ENCODE data around the gene MYBPC3. TPM values are rescaled to one million over a fixed set of nuclear protein-coding genes. Genes with fewer than 3 reads are reported as not detected.
A peak's percentile ranks its signal among the peaks of the same experiment; 100 is the strongest.

The MYBPC3 gene
- polyA plus RNA-seq, 3 donors = 0.03 to 7.8 TPM; not detected in 1

DNA sequence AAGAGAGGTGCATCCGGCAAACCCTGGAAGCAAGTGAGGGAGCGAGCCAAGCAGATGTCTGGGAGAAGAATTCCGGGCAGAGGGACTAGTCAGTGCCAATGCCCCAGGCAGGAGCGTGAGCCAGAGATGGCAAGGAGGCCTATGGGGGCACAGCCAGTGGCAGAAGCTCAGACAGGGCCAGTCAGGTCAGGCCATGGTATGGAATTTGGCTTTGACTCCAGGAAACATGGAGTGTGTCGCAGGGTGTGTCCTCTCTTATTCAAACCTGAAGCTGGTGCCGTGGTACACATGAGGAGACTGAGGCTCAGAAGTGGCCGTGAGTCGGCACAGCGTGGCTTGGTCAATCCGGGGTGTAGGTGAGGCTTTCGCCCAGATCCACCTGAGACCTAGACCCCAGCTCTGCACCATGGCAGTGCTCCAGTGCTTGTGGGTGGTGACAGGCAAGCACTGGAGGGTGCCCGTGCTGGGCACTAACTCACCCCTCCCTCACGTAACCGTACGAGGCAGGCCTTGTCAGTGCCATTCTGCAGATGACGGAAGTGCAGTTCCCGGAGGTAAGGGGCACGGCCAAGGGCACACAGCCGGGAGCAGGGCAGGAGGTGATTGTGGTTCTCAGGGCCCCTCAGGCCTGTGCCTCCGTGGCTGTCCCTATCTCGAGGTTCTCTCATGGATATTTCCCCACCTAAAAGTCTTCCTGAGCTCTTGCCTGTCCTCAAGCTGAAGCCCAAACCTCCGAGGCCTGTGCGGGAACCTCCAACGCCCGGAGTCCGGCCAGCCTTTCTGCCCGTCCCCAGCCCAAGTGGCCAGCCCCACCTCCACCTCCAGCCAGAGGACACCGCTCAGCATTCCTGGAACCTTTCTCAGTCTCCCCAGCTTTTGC, 36.4 kb upstream of the MYBPC3 start:
- Mint-ChIP-seq H3K9me3 (peaks cover 0 to 2% (median 0%) of the 10 kb centered on the region in 7 donors), H3K27me3 (ENCODE audit: low read depth in 3 of 3) (peaks cover 0 to 3% (median 0%) of the 10 kb centered on the region in 3 donors), H3K4me3 (peak overlapping the region; percentile 72 to 88), H3K36me3 (peaks cover 20 to 72% of the 10 kb centered on the region in 2 donors), H3K4me1 (peaks cover 72% of the 10 kb centered on the region), H3K27ac (peak overlapping the region; percentile 99 to 100 (median 100))
- H3K9ac ChIP-seq (ENCODE audit: insufficient read depth, low read length, poor library complexity, severe bottlenecking) = peak overlapping the region; percentile 99
- H3K4me1 ChIP-seq (ENCODE audit: control insufficient read depth in 1 of 2, insufficient read depth in 2 of 2, low read length in 2 of 2) = peaks cover 76 to 83% of the 10 kb centered on the region in 2 donors
- intact Hi-C loops (cut with micrococcal nuclease) = no loop called here
- peak overlapping the region in 2 of 3 experiments; percentile 12 to 50 for H3K4me3 ChIP-seq (replicated peaks in 1 of 3; ENCODE audit: low read depth in 2 of 3, low read length in 3 of 3)
- no peak overlapping the region for H2AFZ ChIP-seq (ENCODE audit: insufficient read depth, low read depth, low read length, poor library complexity, severe bottlenecking)
- peak in 2 of 3 donors; percentile 57 to 59 for DNase-seq
- H3K79me2 ChIP-seq (ENCODE audit: insufficient read depth, low read length) = peaks cover 91% of the 10 kb centered on the region
- peak overlapping the region; percentile 79 for H3K4me2 ChIP-seq (replicated peaks; ENCODE audit: extremely low read depth, low read length, poor library complexity, severe bottlenecking)
- H3K27ac ChIP-seq (ENCODE audit: low read depth in 1 of 2, low read length in 2 of 2) = peak overlapping the region; percentile 98 to 100
- no peaks in the 10 kb centered on the region for H3K9me3 ChIP-seq (replicated peaks in 1 of 2; ENCODE audit: control insufficient read depth in 1 of 2, insufficient read depth in 1 of 2, low read length in 2 of 2)
- 68% methylated on average over 26 of the region's 28 CpGs for WGBS (ENCODE audit: insufficient coverage)
- no peaks in the 10 kb centered on the region for H3K27me3 ChIP-seq (ENCODE audit: control insufficient read depth in 2 of 2, insufficient read depth in 2 of 2, low read length in 2 of 2)
- no peaks in the 10 kb centered on the region for H4K20me1 ChIP-seq (ENCODE audit: insufficient read depth, low read length)
- H3K36me3 ChIP-seq (replicated peaks in 1 of 2; ENCODE audit: control insufficient read depth in 1 of 2, insufficient read depth in 2 of 2, low read length in 2 of 2) = peaks cover 0 to 9% of the 10 kb centered on the region in 2 donors
- TF ChIP-seq, protein P1, sequence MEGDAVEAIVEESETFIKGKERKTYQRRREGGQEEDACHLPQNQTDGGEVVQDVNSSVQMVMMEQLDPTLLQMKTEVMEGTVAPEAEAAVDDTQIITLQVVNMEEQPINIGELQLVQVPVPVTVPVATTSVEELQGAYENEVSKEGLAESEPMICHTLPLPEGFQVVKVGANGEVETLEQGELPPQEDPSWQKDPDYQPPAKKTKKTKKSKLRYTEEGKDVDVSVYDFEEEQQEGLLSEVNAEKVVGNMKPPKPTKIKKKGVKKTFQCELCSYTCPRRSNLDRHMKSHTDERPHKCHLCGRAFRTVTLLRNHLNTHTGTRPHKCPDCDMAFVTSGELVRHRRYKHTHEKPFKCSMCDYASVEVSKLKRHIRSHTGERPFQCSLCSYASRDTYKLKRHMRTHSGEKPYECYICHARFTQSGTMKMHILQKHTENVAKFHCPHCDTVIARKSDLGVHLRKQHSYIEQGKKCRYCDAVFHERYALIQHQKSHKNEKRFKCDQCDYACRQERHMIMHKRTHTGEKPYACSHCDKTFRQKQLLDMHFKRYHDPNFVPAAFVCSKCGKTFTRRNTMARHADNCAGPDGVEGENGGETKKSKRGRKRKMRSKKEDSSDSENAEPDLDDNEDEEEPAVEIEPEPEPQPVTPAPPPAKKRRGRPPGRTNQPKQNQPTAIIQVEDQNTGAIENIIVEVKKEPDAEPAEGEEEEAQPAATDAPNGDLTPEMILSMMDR (IDR thresholded peaks at IDR 0.05) = no peak

DNA sequence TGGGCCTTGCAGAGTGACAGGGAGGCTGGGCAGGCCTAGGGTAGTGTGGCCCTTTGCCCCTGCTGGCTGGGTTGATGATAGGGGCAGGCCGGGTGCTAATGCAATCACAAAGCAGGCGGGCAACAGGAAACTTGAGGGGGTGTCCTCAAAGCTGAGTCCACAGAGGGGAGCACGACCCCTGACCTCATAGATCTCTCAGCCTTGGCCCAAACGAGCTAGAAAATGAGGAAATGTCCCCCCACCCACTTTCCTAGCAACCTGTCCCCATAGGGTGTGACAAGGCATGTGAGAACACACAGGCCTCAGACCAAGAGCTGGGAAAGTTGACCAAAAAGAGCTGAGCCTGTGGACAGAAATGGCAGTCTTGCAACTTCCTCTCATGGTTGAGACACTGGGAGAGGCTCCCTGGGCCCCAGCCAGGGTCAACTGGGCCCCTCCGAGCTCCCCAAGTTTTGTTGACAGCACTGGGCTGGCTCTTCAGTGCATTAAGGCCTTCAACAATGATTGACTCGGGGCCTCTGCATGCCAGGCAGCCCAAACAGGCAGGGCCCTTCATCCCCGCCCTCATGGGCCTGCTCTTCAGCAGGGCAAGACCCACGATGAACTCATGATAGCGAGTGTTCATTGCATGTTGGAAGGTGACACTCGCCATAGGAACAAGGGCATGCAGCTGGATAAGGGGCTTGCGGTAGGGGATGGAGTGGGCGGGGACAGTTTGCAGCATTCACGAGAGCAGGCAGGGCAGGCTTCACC, 35.6 kb upstream of the MYBPC3 start:
- Histone ChIP-seq H3K4me1 (ENCODE audit: control insufficient read depth in 1 of 2, insufficient read depth in 2 of 2, low read length in 2 of 2) (peaks cover 76 to 83% of the 10 kb centered on the region in 2 donors), H4K20me1 (ENCODE audit: insufficient read depth, low read length) (no peaks in the 10 kb centered on the region), H3K79me2 (ENCODE audit: insufficient read depth, low read length) (peaks cover 91% of the 10 kb centered on the region), H3K27ac (ENCODE audit: low read depth in 1 of 2, low read length in 2 of 2) (peak overlapping the region; percentile 98 to 100), H3K9me3 (replicated peaks in 1 of 2; ENCODE audit: control insufficient read depth in 1 of 2, insufficient read depth in 1 of 2, low read length in 2 of 2) (no peaks in the 10 kb centered on the region), H3K4me2 (replicated peaks; ENCODE audit: extremely low read depth, low read length, poor library complexity, severe bottlenecking) (peak overlapping the region; percentile 27), H3K9ac (ENCODE audit: insufficient read depth, low read length, poor library complexity, severe bottlenecking) (peak overlapping the region; percentile 99), H3K27me3 (ENCODE audit: control insufficient read depth in 2 of 2, insufficient read depth in 2 of 2, low read length in 2 of 2) (no peaks in the 10 kb centered on the region), H3K36me3 (replicated peaks in 1 of 2; ENCODE audit: control insufficient read depth in 1 of 2, insufficient read depth in 2 of 2, low read length in 2 of 2) (peaks cover 5 to 15% of the 10 kb centered on the region in 2 donors), H2AFZ (ENCODE audit: insufficient read depth, low read depth, low read length, poor library complexity, severe bottlenecking) (peak overlapping the region; percentile 22), H3K4me3 (replicated peaks in 1 of 3; ENCODE audit: low read depth in 2 of 3, low read length in 3 of 3) (peak overlapping the region in 1 of 3 experiments; percentile 50)
- intact Hi-C loops (cut with micrococcal nuclease) = no loop called here
- Mint-ChIP-seq H3K36me3 (peaks cover 24 to 74% of the 10 kb centered on the region in 2 donors), H3K27me3 (ENCODE audit: low read depth in 3 of 3) (peaks cover 0 to 3% (median 0%) of the 10 kb centered on the region in 3 donors), H3K9me3 (peaks cover 0 to 2% (median 0%) of the 10 kb centered on the region in 7 donors), H3K4me3 (peak overlapping the region; percentile 72 to 73), H3K27ac (peak overlapping the region; percentile 99 to 100 (median 100)), H3K4me1 (peaks cover 72% of the 10 kb centered on the region)
- TF ChIP-seq, protein P1 (IDR thresholded peaks at IDR 0.05) = no peak
- WGBS (ENCODE audit: insufficient coverage) = 16% methylated on average over 11 of the region's 13 CpGs
- peak; percentile 90 to 96 (median 95) for DNase-seq

Measured in CD14-positive monocyte (primary cell).